ENCODE results near the gene FN3KRP.

The FN3KRP gene

GRCh38 chr17:82713071-82713723 lies 3.3 kb upstream of the FN3KRP start:
- peaks cover 3 to 4% of the 10 kb centered on the region in 2 experiments; a peak in 2 of 3 replicates for H3K36me3 ChIP-seq (ENCODE audit: control insufficient read depth in 2 of 2, insufficient read depth in 1 of 2, low read length in 2 of 2)
- peaks cover 7% of the 10 kb centered on the region; the same call in 1 of the 2 replicates for H3K4me1 ChIP-seq (ENCODE audit: control insufficient read depth, insufficient read depth, low read length)
- CTCF ChIA-PET = no interaction called here
- POLR2A ChIA-PET = no interaction called here
- TF ChIP-seq BCL11A (tag by site-specific recombination; IDR thresholded peaks at IDR 0.05; ENCODE audit: low read depth) (no peak), EGR2 (tag by site-specific recombination; IDR thresholded peaks at IDR 0.05; ENCODE audit: low read depth) (peak; percentile 75)
- no peaks in the 10 kb centered on the region for H3K9me3 ChIP-seq (ENCODE audit: control insufficient read depth, insufficient read depth, low read depth, low read length)
- H3K27ac ChIP-seq (ENCODE audit: extremely low read depth, low read depth, low read length) = no peak overlapping the region
- H3K4me3 ChIP-seq (ENCODE audit: low read depth, low read length) = no peak overlapping the region

GRCh38 chr17:82718986-82719685 lies 2.6 kb downstream of the FN3KRP start:
- H3K4me1 ChIP-seq (ENCODE audit: control insufficient read depth, insufficient read depth, low read length) = peaks cover 7% of the 10 kb centered on the region; the same call in 1 of the 2 replicates
- H3K9me3 ChIP-seq (ENCODE audit: control insufficient read depth, insufficient read depth, low read depth, low read length) = no peaks in the 10 kb centered on the region
- ChIA-PET POLR2A (interaction anchor here (1.0 kb wide), 1 partner anchor 19 kb away, joined by 3 read pairs; no protein-coding TSS in a partner anchor), CTCF (interaction anchor here (0.6 kb wide), 1 partner anchor 371 kb away, joined by 3 read pairs; no protein-coding TSS in a partner anchor)
- H3K4me3 ChIP-seq (ENCODE audit: low read depth, low read length) = no peak overlapping the region
- TF ChIP-seq, protein P1, sequence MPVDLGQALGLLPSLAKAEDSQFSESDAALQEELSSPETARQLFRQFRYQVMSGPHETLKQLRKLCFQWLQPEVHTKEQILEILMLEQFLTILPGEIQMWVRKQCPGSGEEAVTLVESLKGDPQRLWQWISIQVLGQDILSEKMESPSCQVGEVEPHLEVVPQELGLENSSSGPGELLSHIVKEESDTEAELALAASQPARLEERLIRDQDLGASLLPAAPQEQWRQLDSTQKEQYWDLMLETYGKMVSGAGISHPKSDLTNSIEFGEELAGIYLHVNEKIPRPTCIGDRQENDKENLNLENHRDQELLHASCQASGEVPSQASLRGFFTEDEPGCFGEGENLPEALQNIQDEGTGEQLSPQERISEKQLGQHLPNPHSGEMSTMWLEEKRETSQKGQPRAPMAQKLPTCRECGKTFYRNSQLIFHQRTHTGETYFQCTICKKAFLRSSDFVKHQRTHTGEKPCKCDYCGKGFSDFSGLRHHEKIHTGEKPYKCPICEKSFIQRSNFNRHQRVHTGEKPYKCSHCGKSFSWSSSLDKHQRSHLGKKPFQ (tag by site-specific recombination; IDR thresholded peaks at IDR 0.05) = peak; percentile 97
- no peak for TF ChIP-seq AEBP2 (tag by site-specific recombination; IDR thresholded peaks at IDR 0.05; ENCODE audit: borderline replicate concordance)
- H3K36me3 ChIP-seq (ENCODE audit: control insufficient read depth in 2 of 2, insufficient read depth in 1 of 2, low read length in 2 of 2) = peaks cover 40 to 49% of the 10 kb centered on the region in 2 experiments
- no peak overlapping the region for H3K27ac ChIP-seq (ENCODE audit: extremely low read depth, low read depth, low read length)

- Histone ChIP-seq H3K36me3 (ENCODE audit: control insufficient read depth in 2 of 2, insufficient read depth in 1 of 2, low read length in 2 of 2) (peaks cover 46 to 55% of the 10 kb centered on the region in 2 experiments), H3K4me1 (ENCODE audit: control insufficient read depth, insufficient read depth, low read length) (peaks cover 7% of the 10 kb centered on the region; the same call in 1 of the 2 replicates), H3K9me3 (ENCODE audit: control insufficient read depth, insufficient read depth, low read depth, low read length) (no peaks in the 10 kb centered on the region), H3K27ac (ENCODE audit: extremely low read depth, low read depth, low read length) (no peak overlapping the region), H3K4me3 (ENCODE audit: low read depth, low read length) (no peak overlapping the region)
- POLR2A ChIA-PET = interaction anchor here (1.0 kb wide), 1 partner anchor 18 kb away, joined by 3 read pairs; no protein-coding TSS in a partner anchor
- CTCF ChIA-PET = no interaction called here
- no peak for TF ChIP-seq ZNF777 (tag by site-specific recombination; IDR thresholded peaks at IDR 0.05; ENCODE audit: borderline replicate concordance)
- TF ChIP-seq HOXD13 (CRISPR knock-in tag; IDR thresholded peaks at IDR 0.05; ENCODE audit: borderline replicate concordance) = no peak
- TF ChIP-seq, protein P2, sequence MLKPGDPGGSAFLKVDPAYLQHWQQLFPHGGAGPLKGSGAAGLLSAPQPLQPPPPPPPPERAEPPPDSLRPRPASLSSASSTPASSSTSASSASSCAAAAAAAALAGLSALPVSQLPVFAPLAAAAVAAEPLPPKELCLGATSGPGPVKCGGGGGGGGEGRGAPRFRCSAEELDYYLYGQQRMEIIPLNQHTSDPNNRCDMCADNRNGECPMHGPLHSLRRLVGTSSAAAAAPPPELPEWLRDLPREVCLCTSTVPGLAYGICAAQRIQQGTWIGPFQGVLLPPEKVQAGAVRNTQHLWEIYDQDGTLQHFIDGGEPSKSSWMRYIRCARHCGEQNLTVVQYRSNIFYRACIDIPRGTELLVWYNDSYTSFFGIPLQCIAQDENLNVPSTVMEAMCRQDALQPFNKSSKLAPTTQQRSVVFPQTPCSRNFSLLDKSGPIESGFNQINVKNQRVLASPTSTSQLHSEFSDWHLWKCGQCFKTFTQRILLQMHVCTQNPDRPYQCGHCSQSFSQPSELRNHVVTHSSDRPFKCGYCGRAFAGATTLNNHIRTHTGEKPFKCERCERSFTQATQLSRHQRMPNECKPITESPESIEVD (tag by site-specific recombination; IDR thresholded peaks at IDR 0.05) = no peak
- no peak for TF ChIP-seq ZBTB44 (tag by site-specific recombination; IDR thresholded peaks at IDR 0.05)
- peak; percentile 36 for TF ChIP-seq ZFHX2 (tag by site-specific recombination; conservative IDR thresholded peaks at IDR 0.05)
- no peak for TF ChIP-seq ZBTB8A (tag by site-specific recombination; IDR thresholded peaks at IDR 0.05)
- TF ChIP-seq EGR2 (tag by site-specific recombination; IDR thresholded peaks at IDR 0.05; ENCODE audit: low read depth) = peak; percentile 57; the same call in 1 of the 2 replicates
- no peak for TF ChIP-seq SCRT1 (tag by site-specific recombination; IDR thresholded peaks at IDR 0.05; ENCODE audit: borderline replicate concordance)
- no peak for TF ChIP-seq ZNF114 (tag by site-specific recombination; IDR thresholded peaks at IDR 0.05)
- TF ChIP-seq SCRT2 (tag by site-specific recombination; IDR thresholded peaks at IDR 0.05) = no peak
Measured at GRCh38 chr17:82720204-82720603, 3.7 kb downstream of the FN3KRP start.
